Dendritic cell treated with granulocyte-macrophage colony-stimulating factor and Interleukin-4, amounts not matched to agents 40 ng/mL and 50 ng/mL, for 4 days (primary cell): ENCODE data around the gene MAP6D1.

ENCODE experiments used
- H3K27ac Mint-ChIP-seq: one replicate; pipeline ENCODE4 v1.8.0; 2022; ENCODE audit warnings: mild to moderate bottlenecking, mixed read lengths
- H3K27me3 Mint-ChIP-seq: one replicate; pipeline ENCODE4 v1.8.0; 2022; ENCODE audit warnings: mild to moderate bottlenecking, mixed read lengths
- H3K36me3 Mint-ChIP-seq: one replicate; pipeline ENCODE4 v1.8.0; 2022; ENCODE audit warnings: low read depth, mixed read lengths
- H3K4me1 Mint-ChIP-seq: one replicate; pipeline ENCODE4 v1.8.0; 2022; ENCODE audit warnings: low read depth, mixed read lengths
- H3K4me3 Mint-ChIP-seq: one replicate; pipeline ENCODE4 v1.8.0; 2022; ENCODE audit warnings: mild to moderate bottlenecking, moderate library complexity, mixed read lengths
- H3K9me3 Mint-ChIP-seq: one replicate; pipeline ENCODE4 v1.8.0; 2022; ENCODE audit warnings: mixed read lengths
- intact Hi-C: fragments of 100-400 bp; cut with micrococcal nuclease; formaldehyde crosslinking; loops from one replicate; pipeline ENCODE4 v1.15.0; 2022

Gene MAP6D1

DNA sequence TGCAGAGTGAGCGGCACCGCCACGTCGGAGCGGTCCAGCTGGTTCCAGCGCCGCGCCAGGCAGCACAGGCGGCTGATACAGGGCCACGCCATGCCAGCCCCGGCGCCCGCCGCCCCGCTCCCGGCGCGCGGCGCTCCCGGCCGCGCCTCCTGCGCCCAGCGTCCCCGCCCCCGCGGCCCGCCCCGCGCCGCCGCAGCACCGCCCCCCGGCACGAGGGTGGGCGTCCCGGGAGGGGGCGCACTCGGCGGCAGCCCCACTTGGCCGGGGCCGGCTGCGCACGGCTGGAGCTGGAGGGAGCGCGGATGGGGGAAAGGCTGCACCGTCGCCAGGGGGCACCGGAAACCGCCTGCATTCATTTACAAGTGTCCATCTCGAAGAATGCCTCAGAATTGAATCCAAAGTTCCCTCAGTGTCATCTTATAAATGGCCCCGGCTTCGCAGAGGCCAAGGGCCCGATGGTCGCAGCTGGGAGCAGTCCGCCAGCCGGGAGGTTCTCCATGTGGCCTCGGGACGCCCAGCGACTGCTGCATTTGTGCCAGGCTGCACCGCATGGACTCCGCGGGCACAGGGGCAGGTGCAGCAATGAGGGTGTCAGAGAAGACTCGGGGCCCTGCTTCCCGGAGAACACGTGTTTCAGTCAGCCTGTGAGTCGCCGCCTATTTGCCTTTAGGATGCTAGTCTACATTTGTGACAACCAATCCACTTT is at the start of gene MAP6D1:
Gene MAP6D1 (minus strand): TSS at position 122 of the 706 bp plus-strand sequence. CDS start 30 bp downstream, at position 92.
- peak within 1 kb of the TSS; percentile 15 for H3K27ac Mint-ChIP-seq

DNA sequence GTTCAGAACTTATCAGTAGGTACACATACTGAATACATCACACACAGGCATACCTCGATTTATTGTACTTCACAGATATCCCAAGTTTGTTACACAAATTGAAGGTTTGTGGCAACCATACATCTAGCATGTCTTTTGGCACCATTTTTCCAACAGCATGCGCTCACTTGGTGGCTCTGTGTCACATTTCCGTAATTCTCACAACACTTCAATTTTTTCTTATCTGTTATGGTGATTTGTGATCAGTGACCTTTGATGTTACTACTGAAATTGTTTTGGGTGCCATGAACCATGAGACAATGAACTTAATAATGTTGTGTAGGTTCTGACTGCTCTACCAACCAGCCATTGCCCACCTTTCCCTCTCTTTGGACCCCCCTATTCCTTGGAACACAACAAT is 48.5 kb upstream of the MAP6D1 start:
- H3K4me3 Mint-ChIP-seq: no peak overlapping the region
- intact Hi-C loops: no loop called here
- H3K36me3 Mint-ChIP-seq: peaks cover 28% of the 10 kb centered on the region
- H3K9me3 Mint-ChIP-seq: no peaks in the 10 kb centered on the region
- no peaks in the 10 kb centered on the region for H3K27me3 Mint-ChIP-seq
- no peak overlapping the region for H3K27ac Mint-ChIP-seq
- peaks cover 71% of the 10 kb centered on the region for H3K4me1 Mint-ChIP-seq

More for the DNA sequence above, at the start of gene MAP6D1:
- Mint-ChIP-seq H3K9me3 (no peaks in the 10 kb centered on the region), H3K27me3 (peaks cover 15% of the 10 kb centered on the region), H3K36me3 (peaks cover 51% of the 10 kb centered on the region), H3K4me1 (peaks cover 30% of the 10 kb centered on the region), H3K4me3 (peak within 1 kb of the TSS; percentile 74)
- intact Hi-C loops: loop anchor here (10.0 kb wide), 1 partner anchor 59 kb away; the partner anchor contains the start of gene PARL

DNA sequence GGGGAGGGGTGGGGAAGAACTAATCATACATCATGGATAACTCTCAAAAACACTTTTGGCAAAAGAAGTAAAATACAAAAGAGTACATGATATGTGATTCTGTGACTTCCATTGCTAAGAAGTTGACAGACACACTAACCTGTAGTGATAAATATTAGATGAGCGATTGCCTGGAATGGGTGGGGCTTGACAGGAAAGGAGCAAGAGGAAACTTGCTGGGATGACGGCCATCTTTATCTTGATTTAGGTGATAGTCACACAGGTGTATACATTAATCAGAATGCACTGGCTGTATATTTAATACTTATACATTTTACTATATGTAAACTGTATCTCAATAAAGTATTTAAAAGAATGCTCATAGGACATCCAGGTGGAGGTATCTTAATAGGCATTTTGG is 46.2 kb upstream of the MAP6D1 start:
- Mint-ChIP-seq H3K27ac (no peak overlapping the region), H3K4me3 (no peak overlapping the region), H3K27me3 (no peaks in the 10 kb centered on the region), H3K36me3 (peaks cover 36% of the 10 kb centered on the region), H3K4me1 (peaks cover 64% of the 10 kb centered on the region), H3K9me3 (no peaks in the 10 kb centered on the region)
- intact Hi-C loops: no loop called here

DNA sequence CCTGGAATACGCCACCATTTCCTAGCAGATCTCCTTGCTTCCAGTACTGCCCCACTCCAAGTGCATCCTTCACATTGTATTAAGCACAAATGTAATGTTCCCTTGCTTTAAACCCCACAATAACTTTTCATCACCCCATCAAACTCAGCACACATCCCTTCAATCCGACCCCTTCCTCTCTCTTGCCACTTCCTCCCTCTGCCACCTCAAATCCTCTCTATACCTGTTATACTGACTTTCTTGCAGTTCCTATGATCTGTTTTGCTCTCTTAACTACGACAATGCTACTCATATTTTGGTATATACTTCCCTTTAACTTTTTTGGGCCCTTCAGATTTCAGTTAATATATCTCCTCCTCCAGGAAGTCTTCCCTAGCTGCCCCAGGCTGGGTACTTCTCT is 45.2 kb upstream of the MAP6D1 start:
- H3K27me3 Mint-ChIP-seq: no peaks in the 10 kb centered on the region
- H3K4me3 Mint-ChIP-seq: no peak overlapping the region
- H3K4me1 Mint-ChIP-seq: peaks cover 60% of the 10 kb centered on the region
- intact Hi-C loops: no loop called here
- peaks cover 39% of the 10 kb centered on the region for H3K36me3 Mint-ChIP-seq
- H3K9me3 Mint-ChIP-seq: no peaks in the 10 kb centered on the region
- H3K27ac Mint-ChIP-seq: peak overlapping the region; percentile 3

DNA sequence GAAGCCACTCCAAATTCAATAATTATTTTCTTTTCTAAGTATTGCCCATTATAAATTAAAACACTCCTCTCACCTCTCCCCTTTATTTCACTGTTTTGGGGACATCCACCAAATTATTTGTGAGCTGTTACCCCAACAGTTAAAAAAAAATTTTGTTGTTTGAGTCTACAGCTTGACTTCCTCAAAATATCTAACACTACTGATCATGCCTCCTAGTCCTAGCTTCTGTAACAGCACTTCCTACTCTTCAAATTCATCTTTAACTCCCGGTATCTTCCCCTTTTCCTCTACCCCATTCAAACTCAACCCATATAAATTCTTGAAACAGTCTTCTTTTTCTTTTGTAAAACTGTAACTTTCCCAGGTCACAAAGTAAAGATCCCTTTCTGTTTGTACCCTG is 43.4 kb upstream of the MAP6D1 start:
- peaks cover 52% of the 10 kb centered on the region for H3K36me3 Mint-ChIP-seq
- peaks cover 44% of the 10 kb centered on the region for H3K4me1 Mint-ChIP-seq
- H3K9me3 Mint-ChIP-seq: no peaks in the 10 kb centered on the region
- intact Hi-C loops: loop anchor here (1.0 kb wide), 1 partner anchor 16 kb away; the partner anchor contains the start of gene PARL
- H3K27ac Mint-ChIP-seq: peak overlapping the region; percentile 82
- no peaks in the 10 kb centered on the region for H3K27me3 Mint-ChIP-seq
- no peak overlapping the region for H3K4me3 Mint-ChIP-seq

DNA sequence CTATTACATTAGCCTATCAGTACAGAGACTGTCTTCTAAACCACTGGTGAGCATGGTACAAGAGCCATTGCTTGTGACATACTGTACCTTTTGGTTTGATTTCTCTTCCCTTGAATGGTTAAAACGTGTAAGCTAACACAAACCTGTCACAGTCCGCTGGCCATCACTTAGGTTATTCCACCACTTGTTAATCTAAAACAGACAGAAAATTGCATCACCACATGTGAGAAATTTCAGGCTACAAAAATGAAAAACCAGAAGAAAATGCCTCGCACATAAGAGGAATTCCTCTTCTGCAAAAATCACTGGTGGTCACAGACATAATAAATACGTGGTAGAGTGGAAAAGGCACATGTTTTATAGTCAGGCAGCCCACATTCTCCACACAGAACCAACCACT is 37.2 kb upstream of the MAP6D1 start:
- Mint-ChIP-seq H3K36me3 (peaks cover 95% of the 10 kb centered on the region), H3K9me3 (no peaks in the 10 kb centered on the region), H3K4me1 (no peaks in the 10 kb centered on the region), H3K4me3 (no peak overlapping the region), H3K27me3 (no peaks in the 10 kb centered on the region), H3K27ac (no peak overlapping the region)
- intact Hi-C loops: no loop called here

GRCh38 chr3:183857863-183858262 is 32.5 kb upstream of the MAP6D1 start:
- no peaks in the 10 kb centered on the region for H3K9me3 Mint-ChIP-seq
- peaks cover 93% of the 10 kb centered on the region for H3K36me3 Mint-ChIP-seq
- peaks cover 10% of the 10 kb centered on the region for H3K4me1 Mint-ChIP-seq

DNA sequence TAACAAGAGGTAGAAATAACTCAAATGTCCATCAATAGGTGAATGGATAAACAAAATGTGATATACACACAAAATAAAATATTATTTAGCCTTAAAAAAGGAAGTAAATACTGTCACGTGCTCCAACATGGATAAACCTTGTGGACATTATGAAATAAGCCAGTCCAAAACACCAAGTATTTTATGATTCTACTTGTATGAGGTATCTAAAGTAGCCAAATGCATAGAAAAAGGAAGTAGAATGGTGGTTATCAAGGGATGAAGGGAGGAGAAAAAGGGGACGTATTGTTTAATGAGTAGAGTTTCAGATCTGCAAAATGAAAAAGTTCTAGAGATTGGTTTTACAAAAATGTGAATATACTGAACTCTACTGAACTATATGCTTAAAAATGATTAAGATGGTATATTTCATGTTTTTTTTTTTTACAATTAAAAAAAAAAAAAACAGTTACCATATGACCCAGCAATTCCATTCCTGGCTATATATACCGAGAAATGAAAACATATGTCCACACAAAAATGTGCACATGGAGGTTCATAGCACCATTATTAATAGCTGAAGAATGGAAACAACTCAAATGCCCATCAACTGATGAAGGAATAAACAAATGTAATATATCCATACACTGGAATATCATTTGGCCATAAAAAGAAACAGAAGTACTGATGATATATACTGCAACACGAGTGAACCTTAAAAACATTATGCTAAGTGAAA is 29.1 kb upstream of the MAP6D1 start:
- intact Hi-C loops: no loop called here
- Mint-ChIP-seq H3K4me1 (peaks cover 10% of the 10 kb centered on the region), H3K36me3 (peaks cover 93% of the 10 kb centered on the region), H3K4me3 (no peak overlapping the region), H3K9me3 (no peaks in the 10 kb centered on the region), H3K27ac (no peak overlapping the region), H3K27me3 (no peaks in the 10 kb centered on the region)

More at GRCh38 chr3:183857863-183858262, 32.5 kb upstream of the MAP6D1 start:
- Mint-ChIP-seq H3K4me3 (no peak overlapping the region), H3K27me3 (no peaks in the 10 kb centered on the region), H3K27ac (no peak overlapping the region)
- intact Hi-C loops: no loop called here

DNA sequence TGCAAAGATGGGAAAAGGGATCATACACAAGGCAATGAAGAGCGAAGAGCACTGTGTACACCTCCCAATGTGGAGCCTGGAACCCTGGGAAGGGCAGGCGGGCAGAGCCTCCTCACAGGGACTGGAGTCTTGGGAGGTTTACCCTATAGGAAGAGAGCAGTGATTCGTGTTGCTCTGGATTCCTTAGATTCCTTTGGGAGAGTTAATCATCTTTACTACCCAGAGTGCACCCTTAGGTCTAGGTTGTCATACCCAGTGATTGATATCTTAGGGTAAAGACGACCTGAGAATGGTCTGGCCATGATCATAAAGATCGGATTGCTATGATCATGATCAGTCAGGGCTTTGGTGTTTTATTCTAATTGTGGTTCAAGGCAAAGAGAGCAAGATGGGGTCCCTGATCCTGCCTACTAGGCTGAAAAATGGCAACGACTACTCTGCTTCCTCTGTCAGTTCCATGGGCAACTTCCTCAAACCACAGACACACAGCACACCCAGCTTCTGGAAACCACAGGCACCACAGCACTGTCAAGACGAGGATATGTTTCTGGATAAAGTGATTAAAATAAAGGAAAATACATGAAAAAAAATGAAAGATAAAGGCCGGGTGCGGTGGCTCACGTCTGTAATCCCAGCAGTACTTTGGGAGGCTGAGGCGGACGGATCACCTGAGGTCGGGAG is 20.4 kb upstream of the MAP6D1 start:
- H3K4me1 Mint-ChIP-seq: peaks cover 10% of the 10 kb centered on the region
- H3K27me3 Mint-ChIP-seq: no peaks in the 10 kb centered on the region
- H3K4me3 Mint-ChIP-seq: no peak overlapping the region
- H3K9me3 Mint-ChIP-seq: no peaks in the 10 kb centered on the region
- intact Hi-C loops: loop anchor here (5.0 kb wide), 1 partner anchor 37 kb away; the partner anchor contains the start of gene PARL
- H3K27ac Mint-ChIP-seq: peak overlapping the region; percentile 65
- peaks cover 93% of the 10 kb centered on the region for H3K36me3 Mint-ChIP-seq

DNA sequence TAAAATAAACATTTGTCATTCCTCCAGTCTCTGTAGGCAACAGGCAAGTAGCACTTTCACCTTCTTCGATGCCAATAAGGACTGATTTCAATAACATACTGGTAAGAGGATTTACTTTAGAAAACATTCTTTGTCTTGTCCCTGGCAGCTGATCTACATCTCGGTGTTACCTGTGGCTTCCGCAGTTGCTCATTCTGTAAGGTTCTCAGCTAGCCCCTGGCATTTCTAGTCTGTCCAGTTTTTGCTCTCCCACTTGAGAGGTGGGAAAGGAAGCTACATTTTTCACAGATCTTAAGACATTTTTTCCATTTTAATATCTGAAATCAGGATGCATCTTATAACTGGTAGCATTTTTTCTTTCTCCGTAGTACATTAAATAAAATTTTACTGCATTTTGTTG is 19.7 kb upstream of the MAP6D1 start:
- Mint-ChIP-seq H3K4me1 (peaks cover 10% of the 10 kb centered on the region), H3K36me3 (peaks cover 92% of the 10 kb centered on the region), H3K27me3 (no peaks in the 10 kb centered on the region), H3K27ac (peak overlapping the region; percentile 65), H3K4me3 (no peak overlapping the region), H3K9me3 (no peaks in the 10 kb centered on the region)
- intact Hi-C loops: loop anchor here (5.0 kb wide), 1 partner anchor 37 kb away; the partner anchor contains the start of gene PARL

DNA sequence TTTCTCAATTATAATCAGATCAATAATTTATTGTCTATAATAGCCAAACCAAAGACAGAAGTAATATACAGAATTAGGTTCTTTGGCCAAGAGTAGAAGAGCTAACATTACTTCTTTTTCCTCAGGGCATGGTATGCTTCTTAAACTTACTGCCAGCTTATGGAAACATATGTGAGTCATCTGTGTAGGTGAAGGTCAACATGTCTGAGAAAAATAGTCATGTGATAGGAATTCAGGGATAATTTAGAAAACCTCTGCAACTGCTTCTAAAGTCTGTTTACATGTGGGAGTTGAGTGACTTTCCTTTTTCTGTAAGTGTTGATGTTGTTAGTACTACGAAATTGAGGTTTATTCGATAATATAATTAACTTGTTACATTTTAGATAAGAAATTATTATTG is 19.2 kb upstream of the MAP6D1 start:
- Mint-ChIP-seq H3K4me3 (no peak overlapping the region), H3K27ac (no peak overlapping the region), H3K4me1 (peaks cover 10% of the 10 kb centered on the region), H3K36me3 (peaks cover 92% of the 10 kb centered on the region), H3K27me3 (no peaks in the 10 kb centered on the region), H3K9me3 (no peaks in the 10 kb centered on the region)
- intact Hi-C loops: loop anchor here (5.0 kb wide), 1 partner anchor 38 kb away; the partner anchor contains the start of gene PARL

- no peak overlapping the region for H3K27ac Mint-ChIP-seq
- intact Hi-C loops: no loop called here
- no peaks in the 10 kb centered on the region for H3K4me1 Mint-ChIP-seq
- no peak overlapping the region for H3K4me3 Mint-ChIP-seq
- H3K27me3 Mint-ChIP-seq: no peaks in the 10 kb centered on the region
- H3K9me3 Mint-ChIP-seq: no peaks in the 10 kb centered on the region
- peaks cover 92% of the 10 kb centered on the region for H3K36me3 Mint-ChIP-seq
These were observed 14.4 kb upstream of the MAP6D1 start for GRCh38 chr3:183839751-183840150.

- Mint-ChIP-seq H3K27ac (no peak overlapping the region), H3K27me3 (no peaks in the 10 kb centered on the region), H3K9me3 (no peaks in the 10 kb centered on the region), H3K4me3 (no peak overlapping the region), H3K4me1 (no peaks in the 10 kb centered on the region), H3K36me3 (peaks cover 92% of the 10 kb centered on the region)
- intact Hi-C loops: no loop called here
These were observed 12.5 kb upstream of the MAP6D1 start for GRCh38 chr3:183837894-183838293.

DNA sequence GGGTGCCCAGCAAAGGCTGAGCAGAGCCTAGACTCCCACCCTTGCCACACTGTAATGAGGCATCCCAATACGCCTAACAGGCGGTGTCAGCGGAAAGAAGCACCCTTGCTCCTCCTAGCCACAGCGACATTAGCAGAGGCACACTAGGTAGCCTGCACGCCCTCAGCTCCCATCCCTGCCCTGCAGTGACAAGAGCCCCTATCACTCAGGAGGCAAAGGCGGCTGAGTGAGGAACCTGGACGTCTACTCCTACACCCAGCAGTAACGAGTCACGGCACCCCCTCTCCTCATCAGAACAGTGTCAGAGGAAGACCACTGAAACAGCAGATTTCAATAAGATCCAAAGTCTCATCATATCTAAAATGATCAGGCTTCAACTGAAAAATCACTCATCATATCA is 12.0 kb upstream of the MAP6D1 start:
- intact Hi-C loops: no loop called here
- H3K4me1 Mint-ChIP-seq: no peaks in the 10 kb centered on the region
- no peak overlapping the region for H3K4me3 Mint-ChIP-seq
- peaks cover 92% of the 10 kb centered on the region for H3K36me3 Mint-ChIP-seq
- H3K27ac Mint-ChIP-seq: no peak overlapping the region
- no peaks in the 10 kb centered on the region for H3K27me3 Mint-ChIP-seq
- no peaks in the 10 kb centered on the region for H3K9me3 Mint-ChIP-seq
